ENCODE measurements around the gene CHST2.
"Not testable (repeated sequence)": the region's sequence is repeated elsewhere in the genome, so short reads cannot be mapped to it uniquely, and the experiment has no call there.

Gene CHST2

GRCh38 chr3:143073983-143074382 lies 45.6 kb upstream of the CHST2 start:
- WGBS (ENCODE audit: extremely low coverage, insufficient coverage, low lambda C conversion rate) = no CpG with 5 or more reads among the region's 5 CpGs
- not testable (repeated sequence) for H3K4me3 ChIP-seq (ENCODE audit: low read length); H3K27me3 ChIP-seq (ENCODE audit: insufficient read depth, low read length, poor library complexity); H3K36me3 ChIP-seq (ENCODE audit: control insufficient read depth, insufficient read depth, low read length); H2BK15ac ChIP-seq (replicated peaks; ENCODE audit: low read depth); H3K4ac ChIP-seq (ENCODE audit: low read depth, low read length); H3K9ac ChIP-seq (ENCODE audit: low read length); H4K5ac ChIP-seq (ENCODE audit: low read length); H3K18ac ChIP-seq (ENCODE audit: low read length); H3K27ac ChIP-seq (ENCODE audit: low read depth, low read length); DNase-seq; H3K4me1 ChIP-seq (ENCODE audit: control insufficient read depth, low read depth, low read length); H2BK5ac ChIP-seq (ENCODE audit: low read length); H4K8ac ChIP-seq (ENCODE audit: low read depth, low read length); H3K79me1 ChIP-seq (ENCODE audit: low read length); H2AK5ac ChIP-seq (ENCODE audit: low read length); H3K56ac ChIP-seq (ENCODE audit: low read length); H3K23ac ChIP-seq (ENCODE audit: low read length); H3K79me2 ChIP-seq (ENCODE audit: control insufficient read depth, insufficient read depth, low read length); H2BK120ac ChIP-seq (ENCODE audit: low read depth, low read length); H3K4me2 ChIP-seq (ENCODE audit: low read length)

- Histone ChIP-seq H4K5ac (ENCODE audit: low read length) (no peak overlapping the region), H2BK120ac (ENCODE audit: low read depth, low read length) (no peak overlapping the region), H2BK15ac (replicated peaks; ENCODE audit: low read depth) (no peak overlapping the region), H3K27me3 (ENCODE audit: insufficient read depth, low read length, poor library complexity) (no peaks in the 10 kb centered on the region), H3K9ac (ENCODE audit: low read length) (no peak overlapping the region), H2AK5ac (ENCODE audit: low read length) (no peak overlapping the region), H3K36me3 (ENCODE audit: control insufficient read depth, insufficient read depth, low read length) (no peaks in the 10 kb centered on the region), H3K56ac (ENCODE audit: low read length) (no peak overlapping the region), H3K79me1 (ENCODE audit: low read length) (no peaks in the 10 kb centered on the region), H3K79me2 (ENCODE audit: control insufficient read depth, insufficient read depth, low read length) (no peaks in the 10 kb centered on the region), H2BK5ac (ENCODE audit: low read length) (no peak overlapping the region), H3K27ac (ENCODE audit: low read depth, low read length) (no peak overlapping the region), H3K4me2 (ENCODE audit: low read length) (no peak overlapping the region), H3K4me3 (ENCODE audit: low read length) (no peak overlapping the region), H3K4me1 (ENCODE audit: control insufficient read depth, low read depth, low read length) (no peaks in the 10 kb centered on the region), H4K8ac (ENCODE audit: low read depth, low read length) (no peak overlapping the region), H3K18ac (ENCODE audit: low read length) (no peak overlapping the region), H3K4ac (ENCODE audit: low read depth, low read length) (no peak overlapping the region), H3K23ac (ENCODE audit: low read length) (no peak overlapping the region)
- no CpG with 5 or more reads among the region's 4 CpGs for WGBS (ENCODE audit: extremely low coverage, insufficient coverage, low lambda C conversion rate)
- no peak for DNase-seq
These were observed 40.7 kb upstream of the CHST2 start for GRCh38 chr3:143078883-143079282.

GRCh38 chr3:143080196-143080595 lies 39.4 kb upstream of the CHST2 start:
- no peak overlapping the region for H3K27ac ChIP-seq (ENCODE audit: low read depth, low read length)
- DNase-seq = no peak
- no peaks in the 10 kb centered on the region for H3K79me2 ChIP-seq (ENCODE audit: control insufficient read depth, insufficient read depth, low read length)
- H2BK5ac ChIP-seq (ENCODE audit: low read length) = no peak overlapping the region
- H3K27me3 ChIP-seq (ENCODE audit: insufficient read depth, low read length, poor library complexity) = no peaks in the 10 kb centered on the region
- no peak overlapping the region for H3K56ac ChIP-seq (ENCODE audit: low read length)
- H3K36me3 ChIP-seq (ENCODE audit: control insufficient read depth, insufficient read depth, low read length) = no peaks in the 10 kb centered on the region
- H3K4me3 ChIP-seq (ENCODE audit: low read length) = no peak overlapping the region
- H3K23ac ChIP-seq (ENCODE audit: low read length) = no peak overlapping the region
- no peak overlapping the region for H3K9ac ChIP-seq (ENCODE audit: low read length)
- no peak overlapping the region for H4K8ac ChIP-seq (ENCODE audit: low read depth, low read length)
- no CpG with 5 or more reads among the region's 5 CpGs for WGBS (ENCODE audit: extremely low coverage, insufficient coverage, low lambda C conversion rate)
- no peak overlapping the region for H4K5ac ChIP-seq (ENCODE audit: low read length)
- H2BK120ac ChIP-seq (ENCODE audit: low read depth, low read length) = no peak overlapping the region
- H3K4me2 ChIP-seq (ENCODE audit: low read length) = no peak overlapping the region
- H3K18ac ChIP-seq (ENCODE audit: low read length) = no peak overlapping the region
- no peak overlapping the region for H2AK5ac ChIP-seq (ENCODE audit: low read length)
- no peak overlapping the region for H3K4ac ChIP-seq (ENCODE audit: low read depth, low read length)
- H3K79me1 ChIP-seq (ENCODE audit: low read length) = no peaks in the 10 kb centered on the region
- H2BK15ac ChIP-seq (replicated peaks; ENCODE audit: low read depth) = no peak overlapping the region
- H3K4me1 ChIP-seq (ENCODE audit: control insufficient read depth, low read depth, low read length) = no peaks in the 10 kb centered on the region

- no peak overlapping the region for H4K8ac ChIP-seq (ENCODE audit: low read depth, low read length)
- H3K4me3 ChIP-seq (ENCODE audit: low read length) = no peak overlapping the region
- no peak overlapping the region for H3K4ac ChIP-seq (ENCODE audit: low read depth, low read length)
- no peaks in the 10 kb centered on the region for H3K79me1 ChIP-seq (ENCODE audit: low read length)
- H3K56ac ChIP-seq (ENCODE audit: low read length) = no peak overlapping the region
- no peak overlapping the region for H3K18ac ChIP-seq (ENCODE audit: low read length)
- no peak overlapping the region for H2BK15ac ChIP-seq (replicated peaks; ENCODE audit: low read depth)
- WGBS (ENCODE audit: extremely low coverage, insufficient coverage, low lambda C conversion rate) = no CpG with 5 or more reads among the region's 1 CpG
- H2BK5ac ChIP-seq (ENCODE audit: low read length) = no peak overlapping the region
- no peaks in the 10 kb centered on the region for H3K79me2 ChIP-seq (ENCODE audit: control insufficient read depth, insufficient read depth, low read length)
- no peaks in the 10 kb centered on the region for H3K4me1 ChIP-seq (ENCODE audit: control insufficient read depth, low read depth, low read length)
- no peak overlapping the region for H2AK5ac ChIP-seq (ENCODE audit: low read length)
- no peaks in the 10 kb centered on the region for H3K27me3 ChIP-seq (ENCODE audit: insufficient read depth, low read length, poor library complexity)
- no peak overlapping the region for H3K27ac ChIP-seq (ENCODE audit: low read depth, low read length)
- no peaks in the 10 kb centered on the region for H3K36me3 ChIP-seq (ENCODE audit: control insufficient read depth, insufficient read depth, low read length)
- no peak overlapping the region for H3K9ac ChIP-seq (ENCODE audit: low read length)
- DNase-seq = no peak
- H3K23ac ChIP-seq (ENCODE audit: low read length) = no peak overlapping the region
- no peak overlapping the region for H3K4me2 ChIP-seq (ENCODE audit: low read length)
- no peak overlapping the region for H4K5ac ChIP-seq (ENCODE audit: low read length)
- H2BK120ac ChIP-seq (ENCODE audit: low read depth, low read length) = no peak overlapping the region
These were observed 38.2 kb upstream of the CHST2 start for GRCh38 chr3:143081365-143081764.

GRCh38 chr3:143081844-143082778 lies 37.5 kb upstream of the CHST2 start:
- Histone ChIP-seq H3K36me3 (ENCODE audit: control insufficient read depth, insufficient read depth, low read length) (no peaks in the 10 kb centered on the region), H2AK5ac (ENCODE audit: low read length) (no peak overlapping the region), H3K79me1 (ENCODE audit: low read length) (no peaks in the 10 kb centered on the region), H3K4me3 (ENCODE audit: low read length) (no peak overlapping the region), H3K9ac (ENCODE audit: low read length) (no peak overlapping the region), H3K4me1 (ENCODE audit: control insufficient read depth, low read depth, low read length) (no peaks in the 10 kb centered on the region), H3K79me2 (ENCODE audit: control insufficient read depth, insufficient read depth, low read length) (no peaks in the 10 kb centered on the region), H3K27ac (ENCODE audit: low read depth, low read length) (no peak overlapping the region), H4K8ac (ENCODE audit: low read depth, low read length) (no peak overlapping the region), H3K23ac (ENCODE audit: low read length) (no peak overlapping the region), H3K4me2 (ENCODE audit: low read length) (no peak overlapping the region), H3K27me3 (ENCODE audit: insufficient read depth, low read length, poor library complexity) (no peaks in the 10 kb centered on the region), H2BK5ac (ENCODE audit: low read length) (no peak overlapping the region), H3K18ac (ENCODE audit: low read length) (no peak overlapping the region), H2BK120ac (ENCODE audit: low read depth, low read length) (no peak overlapping the region), H4K5ac (ENCODE audit: low read length) (no peak overlapping the region), H3K4ac (ENCODE audit: low read depth, low read length) (no peak overlapping the region), H2BK15ac (replicated peaks; ENCODE audit: low read depth) (no peak overlapping the region), H3K56ac (ENCODE audit: low read length) (no peak overlapping the region)
- WGBS (ENCODE audit: extremely low coverage, insufficient coverage, low lambda C conversion rate) = no CpG with 5 or more reads among the region's 19 CpGs
- DNase-seq = no peak

GRCh38 chr3:143083781-143084180 lies 35.8 kb upstream of the CHST2 start:
- H2AK5ac ChIP-seq (ENCODE audit: low read length) = no peak overlapping the region
- no peak overlapping the region for H2BK120ac ChIP-seq (ENCODE audit: low read depth, low read length)
- H3K4me3 ChIP-seq (ENCODE audit: low read length) = no peak overlapping the region
- H3K18ac ChIP-seq (ENCODE audit: low read length) = no peak overlapping the region
- no peaks in the 10 kb centered on the region for H3K79me2 ChIP-seq (ENCODE audit: control insufficient read depth, insufficient read depth, low read length)
- no peaks in the 10 kb centered on the region for H3K27me3 ChIP-seq (ENCODE audit: insufficient read depth, low read length, poor library complexity)
- no peak overlapping the region for H3K56ac ChIP-seq (ENCODE audit: low read length)
- no peaks in the 10 kb centered on the region for H3K36me3 ChIP-seq (ENCODE audit: control insufficient read depth, insufficient read depth, low read length)
- H3K27ac ChIP-seq (ENCODE audit: low read depth, low read length) = no peak overlapping the region
- H2BK15ac ChIP-seq (replicated peaks; ENCODE audit: low read depth) = no peak overlapping the region
- H3K4ac ChIP-seq (ENCODE audit: low read depth, low read length) = no peak overlapping the region
- H3K23ac ChIP-seq (ENCODE audit: low read length) = no peak overlapping the region
- H3K79me1 ChIP-seq (ENCODE audit: low read length) = no peaks in the 10 kb centered on the region
- H4K8ac ChIP-seq (ENCODE audit: low read depth, low read length) = no peak overlapping the region
- DNase-seq = no peak
- no peak overlapping the region for H4K5ac ChIP-seq (ENCODE audit: low read length)
- H3K9ac ChIP-seq (ENCODE audit: low read length) = no peak overlapping the region
- no CpG with 5 or more reads among the region's 3 CpGs for WGBS (ENCODE audit: extremely low coverage, insufficient coverage, low lambda C conversion rate)
- H3K4me1 ChIP-seq (ENCODE audit: control insufficient read depth, low read depth, low read length) = no peaks in the 10 kb centered on the region
- no peak overlapping the region for H3K4me2 ChIP-seq (ENCODE audit: low read length)
- no peak overlapping the region for H2BK5ac ChIP-seq (ENCODE audit: low read length)

Measured in mesendoderm (in vitro differentiated cells).